Measurements from ENCODE around the gene CREB3L1. TPM values are rescaled to one million over a fixed set of nuclear protein-coding genes. Genes with fewer than 3 reads are reported as not detected.
A peak's percentile ranks its signal among the peaks of the same experiment; 100 is the strongest.

Gene CREB3L1
- total and polyA plus RNA-seq, 5 donors, result 9.7 to 18.8 (median 15.2) TPM

DNA sequence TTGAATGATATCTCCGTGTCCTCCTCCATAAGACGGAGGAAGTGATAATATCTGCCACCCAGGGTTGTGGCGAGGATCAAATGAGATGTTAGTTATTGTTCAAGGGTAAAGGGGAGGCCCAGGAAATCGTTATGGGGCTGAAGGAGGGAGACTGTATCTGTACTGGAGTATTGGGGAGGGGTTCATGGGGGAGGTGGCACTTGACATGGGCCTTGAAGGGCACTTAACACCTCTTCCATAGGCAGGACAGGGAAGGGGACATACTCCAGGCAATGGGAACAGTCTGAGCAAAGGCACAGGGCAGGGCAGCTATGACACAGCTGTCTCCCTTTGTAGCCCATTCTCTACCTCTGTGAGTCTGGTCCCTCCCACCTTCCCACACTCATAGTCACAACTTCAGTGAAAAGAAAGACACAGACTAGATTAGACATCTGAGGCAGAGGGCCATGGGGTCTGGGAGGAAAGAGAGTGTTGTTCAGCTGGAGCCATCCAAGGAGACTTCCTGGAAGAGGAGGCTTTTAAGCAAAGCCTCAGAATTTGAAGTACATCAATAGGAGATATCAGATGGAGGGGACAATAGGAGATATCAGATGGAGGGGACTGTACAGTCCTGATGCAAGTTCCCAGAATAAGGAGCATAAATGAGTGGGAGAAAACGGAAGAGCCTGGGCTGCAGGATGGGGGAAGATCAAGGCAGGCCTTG lies 54.0 kb downstream of the CREB3L1 start:
- 54% methylated on average over 5 of the region's 5 CpGs for WGBS
- H3K9me3 ChIP-seq (ENCODE audit: control insufficient read depth, low read length), result no peaks in the 10 kb centered on the region
- H3K27me3 ChIP-seq (ENCODE audit: control insufficient read depth, insufficient read depth), result no peaks in the 10 kb centered on the region
- intact Hi-C loops (cut with DNase I), result no loop called here
- H3K27ac ChIP-seq (ENCODE audit: low read length), result no peak overlapping the region
- DNase-seq (no peak), ATAC-seq (no peak)
- H3K4me1 ChIP-seq (ENCODE audit: control insufficient read depth, insufficient read depth, low read length), result peaks cover 2% of the 10 kb centered on the region
- no peak overlapping the region for H3K4me3 ChIP-seq (ENCODE audit: low read length)

DNA sequence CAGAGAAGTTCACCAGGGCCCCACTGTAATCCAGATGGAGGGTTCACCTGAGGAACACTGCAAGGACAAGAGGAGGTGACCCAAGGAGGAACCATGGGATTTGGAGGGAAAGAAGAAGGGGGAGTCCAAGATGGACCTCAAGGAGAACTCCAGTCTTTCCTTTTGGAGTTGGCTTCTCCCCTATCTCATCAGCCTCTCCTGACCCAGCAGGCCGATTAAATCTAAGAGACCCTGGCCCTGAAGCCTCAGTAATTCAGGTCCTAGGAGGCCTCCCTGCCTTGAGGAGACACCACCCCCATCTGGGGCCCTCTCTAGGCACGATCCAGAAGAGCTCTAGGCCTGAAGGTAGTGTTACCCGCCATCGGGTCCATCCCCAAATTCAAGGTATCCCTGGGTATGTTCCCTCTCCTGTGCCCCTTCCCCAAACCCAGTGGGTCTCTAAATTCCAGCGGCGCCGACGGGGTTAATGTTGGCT lies 54.7 kb downstream of the CREB3L1 start:
- H3K27ac ChIP-seq (ENCODE audit: low read length), result no peak overlapping the region
- intact Hi-C loops (cut with DNase I), result no loop called here
- H3K4me3 ChIP-seq (ENCODE audit: low read length), result peak overlapping the region; percentile 43
- 30% methylated on average over 8 of the region's 8 CpGs for WGBS
- ATAC-seq (no peak), DNase-seq (no peak)
- no peaks in the 10 kb centered on the region for H3K9me3 ChIP-seq (ENCODE audit: control insufficient read depth, low read length)
- H3K27me3 ChIP-seq (ENCODE audit: control insufficient read depth, insufficient read depth), result no peaks in the 10 kb centered on the region
- H3K4me1 ChIP-seq (ENCODE audit: control insufficient read depth, insufficient read depth, low read length), result peaks cover 2% of the 10 kb centered on the region

DNA sequence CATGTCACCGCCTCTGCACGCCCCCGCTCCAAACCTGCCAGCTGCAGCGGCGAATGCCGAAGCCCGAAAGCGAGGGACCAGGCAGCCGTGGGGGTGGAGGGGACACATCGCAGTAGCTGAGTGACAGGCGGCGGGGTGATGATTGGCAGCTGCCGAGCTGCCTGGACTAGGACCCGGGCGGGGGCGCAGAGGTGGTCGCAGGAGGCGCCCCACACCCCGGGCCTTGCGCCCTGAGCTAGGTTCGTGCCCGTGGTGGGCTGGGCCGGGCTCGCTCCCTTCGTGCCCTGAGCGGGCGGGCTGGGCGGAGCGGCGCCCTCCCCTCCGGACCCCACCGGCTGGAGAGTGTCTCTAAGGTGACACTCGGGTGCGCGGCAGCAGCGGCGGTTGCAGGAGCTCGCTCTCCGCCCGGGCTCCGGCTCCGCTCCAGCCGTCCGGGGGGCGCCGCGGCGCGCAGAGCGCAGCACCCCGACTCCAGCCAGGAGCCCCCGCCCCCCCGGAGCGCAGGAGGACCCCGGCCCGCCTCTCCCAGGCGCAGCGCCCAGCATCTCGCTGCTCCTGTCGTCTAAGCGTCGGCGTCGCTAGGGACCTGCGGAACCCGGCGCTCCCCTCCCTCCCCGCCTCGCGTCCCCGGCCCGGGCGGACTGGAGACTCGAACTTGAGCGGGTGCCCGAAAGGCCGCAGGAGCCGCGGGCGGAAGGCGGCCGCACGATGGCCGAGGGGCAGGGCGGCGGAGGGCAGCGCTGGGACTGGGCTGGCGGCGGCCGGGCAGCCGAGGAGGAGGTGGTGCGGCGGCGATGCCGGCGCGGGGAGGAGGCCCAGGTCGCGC lies 55.3 kb downstream of the CREB3L1 start:
- H3K27ac ChIP-seq (ENCODE audit: low read length), result no peak overlapping the region
- DNase-seq, result peak in 2 of 3 donors; percentile 65 to 76
- H3K27me3 ChIP-seq (ENCODE audit: control insufficient read depth, insufficient read depth), result no peaks in the 10 kb centered on the region
- intact Hi-C loops (cut with DNase I), result no loop called here
- WGBS, result under 1% methylated on average over 99 of the region's 99 CpGs
- peak overlapping the region; percentile 43 for H3K4me3 ChIP-seq (ENCODE audit: low read length)
- no peaks in the 10 kb centered on the region for H3K9me3 ChIP-seq (ENCODE audit: control insufficient read depth, low read length)
- peak; percentile 40 to 50 for ATAC-seq
- H3K4me1 ChIP-seq (ENCODE audit: control insufficient read depth, insufficient read depth, low read length), result peaks cover 2% of the 10 kb centered on the region

DNA sequence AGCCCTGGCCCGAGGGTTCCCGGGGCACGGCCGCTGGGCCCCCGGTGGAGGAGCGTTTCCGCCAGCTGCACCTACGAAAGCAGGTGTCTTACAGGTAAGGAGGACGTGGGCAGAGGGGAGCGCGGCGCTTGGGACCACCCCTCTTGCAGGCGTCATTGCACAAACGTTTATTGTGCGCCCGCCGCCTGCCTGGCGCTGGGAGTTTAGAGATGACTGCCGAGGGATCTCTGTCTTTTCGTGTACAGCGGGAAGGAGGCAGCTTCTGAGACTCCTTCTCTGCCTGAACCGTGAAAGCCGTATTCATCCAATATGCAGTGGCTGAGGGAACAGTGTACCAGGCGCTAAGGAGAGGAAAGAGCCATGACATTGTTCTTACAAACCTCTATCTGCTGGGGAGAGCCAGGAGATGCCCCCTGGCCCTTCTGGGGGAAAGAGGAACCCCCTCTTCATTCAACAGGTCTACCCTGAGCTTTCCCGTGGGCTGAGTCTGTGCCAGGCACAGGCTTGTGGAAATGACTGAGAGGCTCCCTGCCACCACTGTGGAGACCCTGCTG lies 56.0 kb downstream of the CREB3L1 start:
- Histone ChIP-seq H3K4me3 (ENCODE audit: low read length) (peak overlapping the region; percentile 43), H3K27me3 (ENCODE audit: control insufficient read depth, insufficient read depth) (no peaks in the 10 kb centered on the region), H3K9me3 (ENCODE audit: control insufficient read depth, low read length) (no peaks in the 10 kb centered on the region), H3K4me1 (ENCODE audit: control insufficient read depth, insufficient read depth, low read length) (peaks cover 3% of the 10 kb centered on the region), H3K27ac (ENCODE audit: low read length) (peak overlapping the region; percentile 14)
- DNase-seq (no peak), ATAC-seq (no peak)
- intact Hi-C loops (cut with DNase I), result no loop called here
- WGBS, result 14% methylated on average over 25 of the region's 25 CpGs

DNA sequence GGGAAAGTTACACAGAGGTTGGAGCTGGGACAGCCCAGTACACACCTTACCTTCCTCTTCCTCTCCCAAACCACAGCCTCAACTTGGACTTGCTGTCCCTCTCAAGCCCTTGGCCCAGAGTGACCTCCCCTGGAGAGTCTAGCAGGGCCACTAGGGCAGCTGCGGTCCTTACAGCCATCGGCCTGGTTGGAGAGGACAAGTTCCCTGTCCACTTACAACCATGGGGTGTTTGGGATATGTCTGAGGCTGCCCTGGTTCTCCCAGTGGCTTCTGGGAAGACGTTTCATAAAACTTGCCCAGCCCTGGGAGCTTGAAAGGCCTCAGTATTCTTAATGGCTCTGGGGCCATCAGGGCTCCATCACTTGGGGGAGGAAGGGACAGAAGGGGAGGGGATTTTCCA lies 56.7 kb downstream of the CREB3L1 start:
- peak overlapping the region; percentile 44 for H3K27ac ChIP-seq (ENCODE audit: low read length)
- no peak overlapping the region for H3K4me3 ChIP-seq (ENCODE audit: low read length)
- no peaks in the 10 kb centered on the region for H3K27me3 ChIP-seq (ENCODE audit: control insufficient read depth, insufficient read depth)
- ATAC-seq, result no peak
- no peak for DNase-seq
- 87% methylated on average over 3 of the region's 3 CpGs for WGBS
- intact Hi-C loops (cut with DNase I), result no loop called here
- no peaks in the 10 kb centered on the region for H3K9me3 ChIP-seq (ENCODE audit: control insufficient read depth, low read length)
- H3K4me1 ChIP-seq (ENCODE audit: control insufficient read depth, insufficient read depth, low read length), result peaks cover 5% of the 10 kb centered on the region

DNA sequence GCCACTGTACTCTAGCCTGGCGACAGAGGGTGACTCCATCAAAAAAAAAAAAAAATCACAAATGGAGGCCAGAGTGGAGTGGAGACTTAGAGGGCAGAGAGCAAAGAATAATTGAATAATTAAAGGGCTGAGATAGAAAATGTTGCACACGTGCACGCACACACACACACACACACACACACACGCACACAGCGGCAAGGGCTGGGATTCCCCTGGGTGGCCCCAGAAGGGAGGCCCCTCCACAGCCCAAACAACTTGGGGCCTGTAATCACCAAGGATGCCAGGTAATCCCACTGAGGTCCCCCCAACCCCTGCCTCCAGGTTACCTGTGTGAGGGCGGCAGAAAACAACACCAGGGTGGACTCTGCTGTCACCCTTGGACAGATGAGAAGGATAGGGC lies 57.8 kb downstream of the CREB3L1 start:
- ATAC-seq, result no peak
- no peak for DNase-seq
- Histone ChIP-seq H3K27ac (ENCODE audit: low read length) (peak overlapping the region; percentile 2), H3K9me3 (ENCODE audit: control insufficient read depth, low read length) (no peaks in the 10 kb centered on the region), H3K4me1 (ENCODE audit: control insufficient read depth, insufficient read depth, low read length) (peaks cover 10% of the 10 kb centered on the region), H3K27me3 (ENCODE audit: control insufficient read depth, insufficient read depth) (no peaks in the 10 kb centered on the region), H3K4me3 (ENCODE audit: low read length) (no peak overlapping the region)
- intact Hi-C loops (cut with DNase I), result no loop called here
- 92% methylated on average over 6 of the region's 6 CpGs for WGBS

DNA sequence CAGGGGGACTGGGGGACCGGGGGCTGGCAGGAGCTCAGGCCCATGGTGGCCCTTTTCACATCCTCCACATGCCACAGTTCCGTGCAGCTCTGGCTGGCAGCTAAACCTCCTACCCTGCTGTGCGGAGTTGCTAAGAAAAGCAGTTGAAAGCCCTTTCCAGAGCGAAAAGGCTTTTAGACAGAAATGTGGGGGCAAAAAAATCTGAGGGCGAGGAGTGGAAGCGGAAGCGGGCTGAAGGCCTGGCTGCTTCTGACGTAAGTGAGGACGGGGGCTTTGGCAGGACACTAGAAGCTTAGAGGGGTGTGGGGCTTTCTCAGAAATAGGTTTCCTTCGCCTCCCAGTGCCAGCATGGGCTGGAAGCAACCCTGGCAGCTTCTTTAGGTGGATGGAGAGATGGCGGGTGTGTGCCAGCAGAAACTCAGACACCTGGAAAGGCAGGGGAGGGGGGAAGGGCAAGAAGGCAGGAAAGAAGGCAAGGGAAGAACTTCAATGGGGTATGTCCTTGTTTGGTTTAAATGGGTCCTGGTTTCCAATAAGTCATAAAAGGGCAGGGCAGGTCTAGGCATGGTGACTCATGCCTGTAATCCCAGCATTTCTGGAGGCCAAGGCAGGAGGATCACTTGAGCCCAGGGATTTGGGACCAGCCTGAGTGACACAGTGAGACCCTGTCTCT lies 58.6 kb downstream of the CREB3L1 start:
- Histone ChIP-seq H3K4me1 (ENCODE audit: control insufficient read depth, insufficient read depth, low read length) (peaks cover 12% of the 10 kb centered on the region), H3K4me3 (ENCODE audit: low read length) (no peak overlapping the region), H3K9me3 (ENCODE audit: control insufficient read depth, low read length) (no peaks in the 10 kb centered on the region), H3K27ac (ENCODE audit: low read length) (peak overlapping the region; percentile 2), H3K27me3 (ENCODE audit: control insufficient read depth, insufficient read depth) (no peaks in the 10 kb centered on the region)
- 79% methylated on average over 11 of the region's 11 CpGs for WGBS
- ATAC-seq, result no peak
- intact Hi-C loops (cut with DNase I), result no loop called here
- peak in 1 of 3 donors; percentile 42 for DNase-seq

DNA sequence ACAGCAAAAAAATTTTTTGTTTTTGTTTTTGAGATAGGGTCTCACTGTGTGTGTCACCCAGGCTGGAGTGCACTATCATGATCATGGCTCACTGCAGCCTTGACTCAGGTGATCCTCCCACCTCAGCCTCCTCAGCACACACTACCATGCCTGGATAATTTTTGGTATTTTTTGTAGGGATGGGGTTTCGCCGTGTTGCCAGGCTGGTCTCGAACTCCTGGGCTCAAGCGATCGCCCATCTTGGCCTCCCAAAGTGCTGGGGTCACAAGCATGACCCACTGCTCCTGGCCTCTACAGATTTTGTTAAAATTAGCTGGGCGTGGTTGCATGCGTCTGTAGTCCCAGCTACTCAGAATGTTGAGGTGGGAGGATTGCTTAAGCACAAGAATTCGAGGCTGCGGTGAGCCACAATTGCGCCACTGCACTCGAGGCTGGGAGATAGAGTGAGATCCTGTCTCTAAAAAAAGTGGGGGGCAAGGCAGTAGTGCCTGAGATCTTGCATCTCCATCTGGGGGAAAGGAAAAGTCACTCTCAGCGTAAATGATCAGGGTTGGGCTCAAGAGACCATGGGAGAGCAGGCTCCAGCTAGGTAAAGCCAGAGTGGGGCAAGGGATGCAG lies 59.2 kb downstream of the CREB3L1 start:
- peaks cover 13% of the 10 kb centered on the region for H3K4me1 ChIP-seq (ENCODE audit: control insufficient read depth, insufficient read depth, low read length)
- H3K27me3 ChIP-seq (ENCODE audit: control insufficient read depth, insufficient read depth), result no peaks in the 10 kb centered on the region
- 87% methylated on average over 12 of the region's 12 CpGs for WGBS
- no peak for ATAC-seq
- no peaks in the 10 kb centered on the region for H3K9me3 ChIP-seq (ENCODE audit: control insufficient read depth, low read length)
- no peak overlapping the region for H3K4me3 ChIP-seq (ENCODE audit: low read length)
- intact Hi-C loops (cut with DNase I), result no loop called here
- DNase-seq, result peak in 1 of 3 donors; percentile 48
- no peak overlapping the region for H3K27ac ChIP-seq (ENCODE audit: low read length)

DNA sequence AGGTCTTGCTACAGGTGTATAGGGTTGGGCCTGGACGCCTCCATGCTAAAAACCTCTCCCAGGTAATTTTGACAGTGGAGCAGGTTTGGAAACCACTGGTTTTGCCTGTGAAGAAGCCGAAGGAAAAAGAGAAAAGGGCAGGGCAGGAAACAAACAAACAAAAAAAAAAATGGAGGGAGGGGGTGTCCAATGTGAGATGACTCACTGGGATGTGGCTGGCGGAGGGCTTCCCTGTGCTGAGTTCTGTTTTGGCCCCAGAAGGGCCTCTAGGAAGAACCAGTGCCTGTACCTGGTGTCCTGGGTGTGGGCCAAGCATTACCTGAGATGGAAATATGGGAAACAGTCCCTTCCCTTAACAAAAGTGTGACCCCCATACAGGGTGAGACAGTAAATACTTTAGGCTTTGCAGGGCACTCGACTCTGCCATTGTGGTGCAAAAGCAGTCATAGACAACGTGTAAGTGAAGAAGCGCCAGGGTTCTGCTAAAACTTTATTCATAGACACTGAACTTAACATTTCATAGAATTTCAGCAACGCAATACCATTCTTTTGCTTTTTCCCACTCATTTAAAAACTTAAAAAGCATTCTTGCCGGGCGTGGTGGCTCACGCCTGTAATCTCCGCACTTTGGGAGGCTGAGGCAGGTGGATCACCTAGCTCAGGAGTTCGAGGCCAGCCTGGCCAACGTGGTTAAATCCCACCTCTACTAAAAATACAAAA lies 60.3 kb downstream of the CREB3L1 start:
- Histone ChIP-seq H3K27ac (ENCODE audit: low read length) (peak overlapping the region; percentile 31), H3K9me3 (ENCODE audit: control insufficient read depth, low read length) (no peaks in the 10 kb centered on the region), H3K27me3 (ENCODE audit: control insufficient read depth, insufficient read depth) (no peaks in the 10 kb centered on the region), H3K4me3 (ENCODE audit: low read length) (no peak overlapping the region), H3K4me1 (ENCODE audit: control insufficient read depth, insufficient read depth, low read length) (peaks cover 16% of the 10 kb centered on the region)
- 86% methylated on average over 13 of the region's 13 CpGs for whole genome bisulfite sequencing
- intact Hi-C loops (cut with DNase I), result no loop called here
- no peak for DNase-seq
- ATAC-seq, result no peak

DNA sequence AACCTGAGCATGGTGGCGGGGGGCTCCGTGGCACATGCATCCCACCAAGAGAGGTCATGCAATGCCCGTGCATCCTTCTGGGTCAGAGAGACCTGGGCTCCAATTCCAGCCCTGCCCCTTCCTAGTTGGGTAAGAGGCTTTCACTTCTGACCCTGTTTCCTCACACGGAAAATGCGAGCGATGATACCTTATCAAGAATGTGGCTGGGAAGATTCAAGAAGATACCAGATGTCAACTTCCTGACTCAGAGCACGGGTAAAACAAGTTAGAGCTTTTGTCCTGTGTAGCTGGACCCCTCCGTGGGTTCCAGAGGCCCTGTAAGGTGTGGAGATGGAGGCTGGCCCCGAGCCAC lies 61.1 kb downstream of the CREB3L1 start:
- Histone ChIP-seq H3K4me1 (ENCODE audit: control insufficient read depth, insufficient read depth, low read length) (peaks cover 16% of the 10 kb centered on the region), H3K27ac (ENCODE audit: low read length) (peak overlapping the region; percentile 91), H3K27me3 (ENCODE audit: control insufficient read depth, insufficient read depth) (no peaks in the 10 kb centered on the region), H3K4me3 (ENCODE audit: low read length) (peak overlapping the region; percentile 1), H3K9me3 (ENCODE audit: control insufficient read depth, low read length) (no peaks in the 10 kb centered on the region)
- DNase-seq (no peak), ATAC-seq (peak; percentile 1 to 12)
- 22% methylated on average over 9 of the region's 9 CpGs for WGBS
- intact Hi-C loops (cut with DNase I), result no loop called here

All from right cardiac atrium (tissue), 5 donors.